K562 (cell line): Measurements from ENCODE around the gene EXOC3. TPM values are rescaled to one million over a fixed set of nuclear protein-coding genes. Genes with fewer than 3 reads are reported as not detected.

Experiments used
- ARHGAP35 ChIP-seq: fragments of 450-650 bp; IDR thresholded peaks from 2 replicates; pipeline ENCODE4 v1.6.1; 2018; ENCODE audit not compliant: partially characterized antibody
- BRD4 ChIP-seq: fragments of 200-600 bp; sonication (generic); IDR thresholded peaks from 2 replicates; pipeline ENCODE4 v1.6.1; 2017; ENCODE audit warnings: inconsistent platforms
- DACH1 ChIP-seq: fragments of 450-650 bp; IDR thresholded peaks from 2 replicates; pipeline ENCODE4 v1.6.1; 2018; ENCODE audit not compliant: partially characterized antibody
- DNMT1 ChIP-seq: fragments of 450-650 bp; IDR thresholded peaks from 2 replicates; pipeline ENCODE4 v1.6.1; 2016; ENCODE audit warnings: antibody characterized with exemption, mild to moderate bottlenecking
- MCM3 ChIP-seq: fragments of 450-650 bp; IDR thresholded peaks from 2 replicates; pipeline ENCODE4 v1.6.1; 2016
- MTA2 ChIP-seq: fragments of 450-650 bp; IDR thresholded peaks from 2 replicates; pipeline ENCODE4 v1.6.1; 2016; ENCODE audit warnings: low read depth
- PHB ChIP-seq: fragments of 250-450 bp; sonication (Bioruptor Pico); IDR thresholded peaks from 2 replicates; pipeline ENCODE4 v1.5.0; 2021
- POLR2B ChIP-seq: fragments of 450-650 bp; IDR thresholded peaks from 2 replicates; pipeline ENCODE4 v1.6.1; 2018; ENCODE audit warnings: low read depth; ENCODE audit not compliant: partially characterized antibody
- RFX5 ChIP-seq: IDR thresholded peaks from 2 replicates; pipeline ENCODE4 v1.6.1; 2011; ENCODE audit warnings: low read depth, mild to moderate bottlenecking, improper control_type of control experiment, low read length
- SAP30 ChIP-seq: fragments of 200-600 bp; sonication (generic); IDR thresholded peaks from 2 replicates; pipeline ENCODE4 v1.6.1; 2012; ENCODE audit warnings: borderline replicate concordance, low read depth, mild to moderate bottlenecking, moderate library complexity, low read length, control low read depth, inconsistent platforms; ENCODE audit not compliant: insufficient read depth, poor library complexity, severe bottlenecking
- TFAM ChIP-seq: fragments of 250-450 bp; sonication (Bioruptor Pico); conservative IDR thresholded peaks from 2 replicates; pipeline ENCODE4 v1.5.0; 2021; ENCODE audit warnings: mild to moderate bottlenecking, moderate library complexity
- TSC22D4 ChIP-seq: fragments of 450-650 bp; IDR thresholded peaks from 2 replicates; pipeline ENCODE4 v1.6.1; 2016; ENCODE audit warnings: missing genetic modification characterization, missing biosample characterization, control low read depth
- XRCC4 ChIP-seq: IDR thresholded peaks from one replicate; pipeline ENCODE4 v1.6.1; 2011; ENCODE audit not compliant: insufficient read depth, insufficient read length; ENCODE audit errors: extremely low read depth
- YY1 ChIP-seq, 3 experiments: IDR thresholded peaks; 2 replicates each; pipeline ENCODE4 v1.6.1; 2011; ENCODE audit warnings: low read length in 2 of 3, mild to moderate bottlenecking in 2 of 3, moderate library complexity in 2 of 3, borderline replicate concordance in 1 of 3, control low read depth in 1 of 3, low read depth in 1 of 3; ENCODE audit not compliant: insufficient read depth in 3 of 3, insufficient replicate concordance in 2 of 3, control insufficient read depth in 1 of 3, insufficient read length in 1 of 3; ENCODE audit errors: extremely low read depth in 1 of 3
- ZBTB49 ChIP-seq: sonication (generic); formaldehyde crosslinking; IDR thresholded peaks from 2 replicates; pipeline ENCODE4 v1.8.0; 2022; ENCODE audit warnings: missing genetic modification reagents, mild to moderate bottlenecking, borderline replicate concordance
- ZNF124 ChIP-seq: sonication (generic); formaldehyde crosslinking; IDR thresholded peaks from 2 replicates; pipeline ENCODE4 v1.8.1; 2022; ENCODE audit warnings: missing genetic modification reagents
- polyA plus RNA-seq, 8 experiments: library from polyadenylated mRNA; depleted of rRNA in 4 of 8; stranded (reverse) in 5 of 8; unstranded in 3 of 8; fragments of >200 nt; fragmentation: Nextera tagmentation in 2 of 8; fragmentation: Illumina TruSeq in 1 of 8; extraction: Ambion mirVana in 2 of 8; extraction: Trizol in 1 of 8; gene quantifications; 2 replicates each; pipeline versions ENCODE4 v1.2.1 to v1.2.3, GENCODE V29; 2011 to 2014; ENCODE audit warnings: inconsistent platforms in 1 of 8, missing spikeins in 1 of 8
- total RNA-seq, 7 experiments: library from RNA; depleted of rRNA in 6 of 7; stranded (reverse); fragments of >200 nt in 6 of 7; fragmentation: Illumina TruSeq in 2 of 7; extraction: Trizol in 2 of 7; gene quantifications; 2 replicates each; pipeline versions ENCODE4 v1.2.1 to v1.2.3, GENCODE V29; 2011 to 2021; ENCODE audit warnings: low replicate concordance in 1 of 7
- TF ChIP-seq, protein P1 (sequence below): fragments of 450-650 bp; formaldehyde crosslinking; IDR thresholded peaks from 2 replicates; pipeline ENCODE4 v1.4.0; 2022; ENCODE audit warnings: missing genetic modification characterization
- TF ChIP-seq, protein P2 (sequence below): fragments of 450-650 bp; formaldehyde crosslinking; conservative IDR thresholded peaks from 2 replicates; pipeline ENCODE4 v1.4.0; 2022; ENCODE audit warnings: mild to moderate bottlenecking, missing genetic modification characterization
- TF ChIP-seq, protein P3 (sequence below): fragments of 450-650 bp; IDR thresholded peaks from 2 replicates; pipeline ENCODE4 v1.6.1; 2016
- TF ChIP-seq, protein P4 (sequence below): fragments of 250-450 bp; sonication (Bioruptor Pico); IDR thresholded peaks from 2 replicates; pipeline ENCODE4 v1.4.0; 2020

The EXOC3 gene
- total and polyA plus RNA-seq, 9 of the 15 experiments (the other 6 are each of a cell fraction or from before 2014, with no cell fraction given): 1.4 to 41.9 (median 22.4) TPM

- TF ChIP-seq ARHGAP35 (no peak), XRCC4 (no peak), DACH1 (no peak), TSC22D4 (no peak), RFX5 (no peak), ZBTB49 (CRISPR knock-in tag) (no peak), DNMT1 (no peak), MTA2 (no peak), YY1 (IDR thresholded peaks at IDR 0.05; ENCODE audit: borderline replicate concordance in 1 of 3, control insufficient read depth in 1 of 3, extremely low read depth in 1 of 3, insufficient read depth in 3 of 3, insufficient read length in 1 of 3, insufficient replicate concordance in 2 of 3, low read depth in 1 of 3, low read length in 2 of 3) (peak in 2 of 3 experiments; percentile 73 to 87), PHB (CRISPR knock-in tag) (no peak), POLR2B (peak; percentile 81), ZNF124 (CRISPR knock-in tag) (no peak), TFAM (no peak), BRD4 (no peak), MCM3 (no peak), SAP30 (peak; percentile 74)
- TF ChIP-seq, protein P1, sequence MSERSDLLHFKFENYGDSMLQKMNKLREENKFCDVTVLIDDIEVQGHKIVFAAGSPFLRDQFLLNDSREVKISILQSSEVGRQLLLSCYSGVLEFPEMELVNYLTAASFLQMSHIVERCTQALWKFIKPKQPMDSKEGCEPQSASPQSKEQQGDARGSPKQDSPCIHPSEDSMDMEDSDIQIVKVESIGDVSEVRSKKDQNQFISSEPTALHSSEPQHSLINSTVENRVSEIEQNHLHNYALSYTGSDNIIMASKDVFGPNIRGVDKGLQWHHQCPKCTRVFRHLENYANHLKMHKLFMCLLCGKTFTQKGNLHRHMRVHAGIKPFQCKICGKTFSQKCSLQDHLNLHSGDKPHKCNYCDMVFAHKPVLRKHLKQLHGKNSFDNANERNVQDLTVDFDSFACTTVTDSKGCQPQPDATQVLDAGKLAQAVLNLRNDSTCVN: no peak
- TF ChIP-seq, protein P2, sequence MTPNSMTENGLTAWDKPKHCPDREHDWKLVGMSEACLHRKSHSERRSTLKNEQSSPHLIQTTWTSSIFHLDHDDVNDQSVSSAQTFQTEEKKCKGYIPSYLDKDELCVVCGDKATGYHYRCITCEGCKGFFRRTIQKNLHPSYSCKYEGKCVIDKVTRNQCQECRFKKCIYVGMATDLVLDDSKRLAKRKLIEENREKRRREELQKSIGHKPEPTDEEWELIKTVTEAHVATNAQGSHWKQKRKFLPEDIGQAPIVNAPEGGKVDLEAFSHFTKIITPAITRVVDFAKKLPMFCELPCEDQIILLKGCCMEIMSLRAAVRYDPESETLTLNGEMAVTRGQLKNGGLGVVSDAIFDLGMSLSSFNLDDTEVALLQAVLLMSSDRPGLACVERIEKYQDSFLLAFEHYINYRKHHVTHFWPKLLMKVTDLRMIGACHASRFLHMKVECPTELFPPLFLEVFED (CRISPR knock-in tag): no peak
- TF ChIP-seq, protein P3, sequence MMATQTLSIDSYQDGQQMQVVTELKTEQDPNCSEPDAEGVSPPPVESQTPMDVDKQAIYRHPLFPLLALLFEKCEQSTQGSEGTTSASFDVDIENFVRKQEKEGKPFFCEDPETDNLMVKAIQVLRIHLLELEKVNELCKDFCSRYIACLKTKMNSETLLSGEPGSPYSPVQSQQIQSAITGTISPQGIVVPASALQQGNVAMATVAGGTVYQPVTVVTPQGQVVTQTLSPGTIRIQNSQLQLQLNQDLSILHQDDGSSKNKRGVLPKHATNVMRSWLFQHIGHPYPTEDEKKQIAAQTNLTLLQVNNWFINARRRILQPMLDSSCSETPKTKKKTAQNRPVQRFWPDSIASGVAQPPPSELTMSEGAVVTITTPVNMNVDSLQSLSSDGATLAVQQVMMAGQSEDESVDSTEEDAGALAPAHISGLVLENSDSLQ: peak; percentile 50; the same call in 1 of the 2 replicates
- TF ChIP-seq, protein P4, sequence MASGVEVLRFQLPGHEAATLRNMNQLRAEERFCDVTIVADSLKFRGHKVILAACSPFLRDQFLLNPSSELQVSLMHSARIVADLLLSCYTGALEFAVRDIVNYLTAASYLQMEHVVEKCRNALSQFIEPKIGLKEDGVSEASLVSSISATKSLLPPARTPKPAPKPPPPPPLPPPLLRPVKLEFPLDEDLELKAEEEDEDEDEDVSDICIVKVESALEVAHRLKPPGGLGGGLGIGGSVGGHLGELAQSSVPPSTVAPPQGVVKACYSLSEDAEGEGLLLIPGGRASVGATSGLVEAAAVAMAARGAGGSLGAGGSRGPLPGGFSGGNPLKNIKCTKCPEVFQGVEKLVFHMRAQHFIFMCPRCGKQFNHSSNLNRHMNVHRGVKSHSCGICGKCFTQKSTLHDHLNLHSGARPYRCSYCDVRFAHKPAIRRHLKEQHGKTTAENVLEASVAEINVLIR (CRISPR knock-in tag): 0 out of 2 replicates have a peak, but pooled peaks have one; percentile 26
Measured at GRCh38 chr5:442335-443238, at the start of gene EXOC3 (continued).
